Endothelial cell of umbilical vein (primary cell): ENCODE data around the gene PMFBP1. TPM values are rescaled to one million over a fixed set of nuclear protein-coding genes. Genes with fewer than 3 reads are reported as not detected.

ENCODE experiments used
- BruUV-seq: library from RNA; stranded (reverse); fragments of 400-500 nt; replicated peaks from 2 replicates; lab custom pipeline; 2021; lab: Mats Ljungman, UMichigan
- CTCF ChIA-PET: fragments of 300-600, 350-600 bp; sonication (Branson Sonifier 250); formaldehyde crosslinking; loops from one replicate; lab custom pipeline; 2021; ENCODE audit warnings: antibody characterized with exemption, inconsistent platforms; lab: Charles Lee
- POLR2A ChIA-PET: fragments of 300-600, 350-600 bp; sonication (Branson Sonifier 250); formaldehyde crosslinking; loops from one replicate; lab custom pipeline; 2021; ENCODE audit warnings: antibody characterized with exemption, inconsistent platforms; lab: Charles Lee
- DNase-seq: peaks from one replicate; pipeline ENCODE4 v3.0.0-alpha.2; 2011; ENCODE audit warnings: low read depth, low spot score
- FAIRE-seq: peaks from 2 replicates; lab custom pipeline; 2011; peaks lifted over from hg19 to GRCh38; lab: Jason Lieb, UNC
- H2AFZ ChIP-seq: 2 replicates; pipeline ENCODE4 v1.6.0; 2012; ENCODE audit warnings: low read depth, low read length, control low read depth, inconsistent platforms
- H3K27ac ChIP-seq: 2 replicates; pipeline ENCODE4 v1.5.1; 2011; ENCODE audit warnings: low read depth, mild to moderate bottlenecking, control low read depth, low read length, moderate library complexity; ENCODE audit not compliant: insufficient read depth
- H3K27me3 ChIP-seq, 2 experiments: 2 replicates each; pipeline versions ENCODE4 v1.6.0 to v1.6.1; 2011; ENCODE audit warnings: low read length in 2 of 2, mixed read lengths in 1 of 2; ENCODE audit not compliant: control insufficient read depth in 2 of 2, insufficient read depth in 2 of 2
- H3K36me3 ChIP-seq, 2 experiments: 2 replicates in 1 of 2; 3 replicates in 1 of 2; pipeline ENCODE4 v1.5.1; 2011; ENCODE audit warnings: low read length in 2 of 2, mild to moderate bottlenecking in 1 of 2, moderate library complexity in 1 of 2; ENCODE audit not compliant: control insufficient read depth in 2 of 2, insufficient read depth in 2 of 2; ENCODE audit errors: extremely low read depth in 1 of 2
- H3K4me1 ChIP-seq: 3 replicates; pipeline ENCODE4 v1.5.1; 2011; ENCODE audit warnings: mild to moderate bottlenecking, low read length; ENCODE audit not compliant: control insufficient read depth, insufficient read depth; ENCODE audit errors: extremely low read depth
- H3K4me2 ChIP-seq: 2 replicates; pipeline ENCODE4 v1.6.1; 2011; ENCODE audit warnings: low read length, control low read depth, mixed read lengths; ENCODE audit not compliant: insufficient read depth
- H3K4me3 ChIP-seq, 3 experiments: fragments of 200-600 bp in 1 of 3; sonication (generic), shearing (Covaris generic) in 1 of 3; replicated peaks in 1 of 3; 2 replicates each; pipeline ENCODE4 v1.5.1; 2011 to 2016; ENCODE audit warnings: control low read depth in 3 of 3, low read length in 3 of 3, mild to moderate bottlenecking in 2 of 3, inconsistent platforms in 1 of 3, low read depth in 1 of 3, moderate library complexity in 1 of 3; ENCODE audit not compliant: insufficient read depth in 1 of 3
- H3K79me2 ChIP-seq: 2 replicates; pipeline ENCODE4 v1.6.0; 2012; ENCODE audit warnings: low read length, inconsistent platforms; ENCODE audit not compliant: control insufficient read depth, insufficient read depth
- H3K9ac ChIP-seq: replicated peaks from 2 replicates; pipeline ENCODE3; 2011; ENCODE audit warnings: low read length, control low read depth; ENCODE audit not compliant: insufficient read depth; ENCODE audit errors: extremely low read depth
- H3K9me1 ChIP-seq: replicated peaks from 3 replicates; pipeline ENCODE4 v1.6.0; 2011; ENCODE audit warnings: mild to moderate bottlenecking, low read length; ENCODE audit not compliant: control insufficient read depth, insufficient read depth; ENCODE audit errors: extremely low read depth
- H3K9me3 ChIP-seq: replicated peaks from 2 replicates; pipeline ENCODE4 v1.5.1; 2012; ENCODE audit warnings: low read length, inconsistent platforms; ENCODE audit not compliant: control insufficient read depth, insufficient read depth
- H4K20me1 ChIP-seq: replicated peaks from 2 replicates; pipeline ENCODE3; 2011; ENCODE audit warnings: mild to moderate bottlenecking, low read length; ENCODE audit not compliant: control insufficient read depth, insufficient read depth; ENCODE audit errors: extremely low read depth
- CTCF ChIP-seq, 2 donors: IDR thresholded peaks; 1 replicate in 1 of 2; 2 replicates in 1 of 2; pipeline ENCODE4 v1.5.1; 2011; ENCODE audit warnings: low read length in 2 of 2, mild to moderate bottlenecking in 2 of 2, moderate library complexity in 2 of 2, control low read depth in 1 of 2, inconsistent platforms in 1 of 2, low read depth in 1 of 2; ENCODE audit not compliant: insufficient read depth in 1 of 2; ENCODE audit errors: extremely low read depth in 1 of 2
- EZH2 ChIP-seq: IDR thresholded peaks from 2 replicates; pipeline ENCODE4 v1.6.1; 2012; ENCODE audit warnings: borderline replicate concordance, low read depth, mild to moderate bottlenecking, moderate library complexity, low read length, inconsistent platforms; ENCODE audit not compliant: severe bottlenecking
- FOS ChIP-seq: IDR thresholded peaks from 2 replicates; pipeline ENCODE4 v1.6.1; 2011; ENCODE audit warnings: mild to moderate bottlenecking, low read length, moderate library complexity, borderline replicate concordance; ENCODE audit not compliant: insufficient read depth
- GATA2 ChIP-seq: IDR thresholded peaks from 2 replicates; pipeline ENCODE4 v1.7.0; 2011; ENCODE audit warnings: low read depth, mild to moderate bottlenecking, moderate library complexity, mixed read lengths, low read length; ENCODE audit not compliant: insufficient read length, insufficient read depth
- JUN ChIP-seq: IDR thresholded peaks from 2 replicates; pipeline ENCODE4 v1.6.1; 2011; ENCODE audit warnings: borderline replicate concordance, low read depth; ENCODE audit not compliant: insufficient read length, insufficient read depth
- MAX ChIP-seq: IDR thresholded peaks from 2 replicates; pipeline ENCODE4 v1.6.1; 2011; ENCODE audit not compliant: insufficient read depth, insufficient read length
- MYC ChIP-seq: IDR thresholded peaks from one replicate; pipeline ENCODE4 v1.6.1; 2011; ENCODE audit warnings: mild to moderate bottlenecking, low read depth, low read length
- POLR2A ChIP-seq: IDR thresholded peaks from 2 replicates; pipeline ENCODE4 v1.6.1; 2012; ENCODE audit warnings: low read depth, mild to moderate bottlenecking, control low read depth, low read length
- POLR2AphosphoS5 ChIP-seq: IDR thresholded peaks from 2 replicates; pipeline ENCODE4 v1.6.1; 2012; ENCODE audit warnings: low read depth, mild to moderate bottlenecking, control low read depth, low read length, moderate library complexity; ENCODE audit not compliant: insufficient read depth
- dilution Hi-C: fragments of 300-500 bp; cut with MboI; formaldehyde crosslinking; loops from one replicate; pipeline ENCODE4 v1.15.0; 2019; ENCODE audit warnings: low sequenced_read_pairs; ENCODE audit not compliant: extremely low pct_ligation_motif_present
- intact Hi-C: fragments of 100-400 bp; cut with micrococcal nuclease; formaldehyde crosslinking; loops from one replicate; pipeline ENCODE4 v1.10.0; 2022
- polyA plus RNA-seq, 4 experiments: library from polyadenylated mRNA; depleted of rRNA in 3 of 4; stranded (reverse) in 3 of 4; unstranded in 1 of 4; fragments of >200 nt; gene quantifications; 2 replicates each; pipeline versions ENCODE4 v1.2.1 to v1.2.3, GENCODE V29; 2011 to 2012; ENCODE audit warnings: missing spikeins in 1 of 4
- total RNA-seq: library from RNA; stranded (reverse); gene quantifications from 2 replicates; pipeline ENCODE4 v1.2.3, GENCODE V29; 2021

PMFBP1 gene
- total and polyA plus RNA-seq, 2 donors (not counting 3 experiments of a cell fraction or from before 2014, with no cell fraction given), result 0.12 to 0.42 TPM

- DNase-seq, result no peak
- Histone ChIP-seq H3K9me3 (no peaks in the 10 kb centered on the region), H4K20me1 (no peaks in the 10 kb centered on the region), H3K9me1 (no peaks in the 10 kb centered on the region), H3K27ac (no peak overlapping the region), H2AFZ (no peak overlapping the region), H3K36me3 (peaks cover 13 to 41% of the 10 kb centered on the region in 2 experiments), H3K4me3 (no peak overlapping the region), H3K9ac (no peak overlapping the region), H3K79me2 (no peaks in the 10 kb centered on the region), H3K4me2 (no peak overlapping the region), H3K4me1 (no peaks in the 10 kb centered on the region), H3K27me3 (no peaks in the 10 kb centered on the region)
- ChIA-PET POLR2A (no interaction called here), CTCF (no interaction called here)
- TF ChIP-seq MYC, result no peak
- no peak for TF ChIP-seq GATA2
- no peak for TF ChIP-seq MAX
- no TSS peak for BruUV-seq
- intact Hi-C loops, result no loop called here
- dilution Hi-C loops, result no loop called here
- no peak for FAIRE-seq
Measured at GRCh38 chr16:72112906-72113615, 58.9 kb downstream of the PMFBP1 start.

- ChIA-PET CTCF (no interaction called here), POLR2A (no interaction called here)
- H3K9ac ChIP-seq, result no peak overlapping the region
- no peak overlapping the region for H3K4me2 ChIP-seq
- TF ChIP-seq FOS, result no peak
- TF ChIP-seq EZH2, result no peak
- TF ChIP-seq GATA2, result no peak
- no peak for TF ChIP-seq MYC
- no peak for TF ChIP-seq CTCF (IDR thresholded peaks at IDR 0.05; ENCODE audit: extremely low read depth in 1 of 2, insufficient read depth in 1 of 2, low read depth in 1 of 2, low read length in 2 of 2)
- TF ChIP-seq POLR2AphosphoS5, result no peak
- no peak for TF ChIP-seq POLR2A
- TF ChIP-seq JUN, result no peak
- no peak for TF ChIP-seq MAX
- H2AFZ ChIP-seq, result no peak overlapping the region
- no peak overlapping the region for H3K4me3 ChIP-seq
- H3K36me3 ChIP-seq, result peaks cover 18 to 45% of the 10 kb centered on the region in 2 experiments
- no peaks in the 10 kb centered on the region for H3K79me2 ChIP-seq
- H3K27me3 ChIP-seq, result no peaks in the 10 kb centered on the region
- no peak for DNase-seq
- intact Hi-C loops (no loop called here), dilution Hi-C loops (no loop called here)
- no peaks in the 10 kb centered on the region for H3K4me1 ChIP-seq
- H3K9me3 ChIP-seq, result no peaks in the 10 kb centered on the region
- TSS peak; percentile 50 for BruUV-seq
- no peaks in the 10 kb centered on the region for H3K9me1 ChIP-seq
- FAIRE-seq, result no peak
- no peaks in the 10 kb centered on the region for H4K20me1 ChIP-seq
- H3K27ac ChIP-seq, result no peak overlapping the region
Measured at GRCh38 chr16:72112452-72112792, 59.5 kb downstream of the PMFBP1 start.
